Measurements from ENCODE around the gene PILRA. TPM values are rescaled to one million over a fixed set of nuclear protein-coding genes. Genes with fewer than 3 reads are reported as not detected.
"Not testable (repeated sequence)": the region's sequence is repeated elsewhere in the genome, so short reads cannot be mapped to it uniquely, and the experiment has no call there.

PILRA gene
- total and polyA plus RNA-seq, 8 donors: 5.0 to 52.3 (median 6.4) TPM

- peak in 1 of 4 donors; percentile 39 for DNase-seq
- Histone ChIP-seq H3K4me1 (peaks cover 0 to 75% of the 10 kb centered on the region in 2 donors), H3K4me3 (peak overlapping the region in 1 of 2 donors; percentile 47), H3K27me3 (no peaks in the 10 kb centered on the region), H3K9me3 (no peaks in the 10 kb centered on the region), H3K27ac (peak overlapping the region; percentile 75 to 94), H3K36me3 (peaks cover 0 to 9% of the 10 kb centered on the region in 2 donors)
- intact Hi-C loops (cut with DNase I): no loop called here
- ATAC-seq: peak; percentile 1
- TF ChIP-seq CTCF (IDR thresholded peaks at IDR 0.05): no peak
Measured at GRCh38 chr7:100372694-100373093, 593 bp upstream of the PILRA start.

- DNase-seq: peak in 1 of 4 donors; percentile 32
- H3K36me3 ChIP-seq; H3K27me3 ChIP-seq; intact Hi-C loops (cut with DNase I); ATAC-seq; H3K9me3 ChIP-seq: not testable (repeated sequence)
- Histone ChIP-seq H3K4me3 (peak overlapping the region in 1 of 2 donors; percentile 47), H3K27ac (peak overlapping the region; percentile 75 to 94), H3K4me1 (peaks cover 0 to 75% of the 10 kb centered on the region in 2 donors)
Measured at GRCh38 chr7:100373870-100374598, 747 bp downstream of the PILRA start.

GRCh38 chr7:100374601-100375000, 1.3 kb downstream of the PILRA start:
- TF ChIP-seq CTCF (IDR thresholded peaks at IDR 0.05): no peak
- peaks cover 0 to 77% of the 10 kb centered on the region in 2 donors for H3K4me1 ChIP-seq
- intact Hi-C loops (cut with DNase I): no loop called here
- ATAC-seq: no peak
- H3K27me3 ChIP-seq: no peaks in the 10 kb centered on the region
- peak overlapping the region in 1 of 2 donors; percentile 47 for H3K4me3 ChIP-seq
- H3K27ac ChIP-seq: no peak overlapping the region
- H3K9me3 ChIP-seq: no peaks in the 10 kb centered on the region
- H3K36me3 ChIP-seq: peaks cover 0 to 9% of the 10 kb centered on the region in 2 donors
- DNase-seq: peak in 1 of 4 donors; percentile 31

GRCh38 chr7:100376066-100376465, 2.8 kb downstream of the PILRA start:
- Histone ChIP-seq H3K4me3 (peak overlapping the region in 1 of 2 donors; percentile 47), H3K27me3 (no peaks in the 10 kb centered on the region), H3K4me1 (peaks cover 0 to 75% of the 10 kb centered on the region in 2 donors), H3K27ac (peak overlapping the region in 1 of 2 donors; percentile 18), H3K36me3 (peaks cover 0 to 9% of the 10 kb centered on the region in 2 donors), H3K9me3 (no peaks in the 10 kb centered on the region)
- TF ChIP-seq CTCF (IDR thresholded peaks at IDR 0.05): no peak
- peak in 1 of 4 donors; percentile 9 for DNase-seq
- intact Hi-C loops (cut with DNase I): no loop called here
- ATAC-seq: no peak

- Histone ChIP-seq H3K4me3 (no peak overlapping the region), H3K27ac (peak overlapping the region in 1 of 2 donors; percentile 87), H3K4me1 (peaks cover 0 to 62% of the 10 kb centered on the region in 2 donors), H3K36me3 (peaks cover 0 to 9% of the 10 kb centered on the region in 2 donors), H3K27me3 (peaks cover 0 to 7% of the 10 kb centered on the region in 2 donors), H3K9me3 (no peaks in the 10 kb centered on the region)
- no peak for TF ChIP-seq CTCF (IDR thresholded peaks at IDR 0.05)
- ATAC-seq (no peak), DNase-seq (no peak)
- intact Hi-C loops (cut with DNase I): no loop called here
Measured at GRCh38 chr7:100378114-100378755, 4.9 kb downstream of the PILRA start.
